ENCODE data around the gene RBM12. TPM values are rescaled to one million over a fixed set of nuclear protein-coding genes. Genes with fewer than 3 reads are reported as not detected.

RBM12 gene
- total RNA-seq, 1 experiment from 2014 or later, result 78.5 TPM

GRCh38 chr20:35653430-35653734, 11.3 kb downstream of the RBM12 start:
- Histone ChIP-seq H3K4me3 (ENCODE audit: low read length) (no peak overlapping the region), H3K9me3 (ENCODE audit: low read length) (no peaks in the 10 kb centered on the region), H3K36me3 (ENCODE audit: insufficient read depth, low read length) (peaks cover 63% of the 10 kb centered on the region), H4K20me1 (ENCODE audit: insufficient read depth, low read depth, low read length) (peaks cover 50% of the 10 kb centered on the region), H3K4me1 (ENCODE audit: low read length) (no peaks in the 10 kb centered on the region), H3K79me2 (ENCODE audit: low read length) (peaks cover 99% of the 10 kb centered on the region), H3K27ac (ENCODE audit: low read length) (no peak overlapping the region), H3K9me2 (replicated peaks; ENCODE audit: insufficient read depth, low read length) (no peaks in the 10 kb centered on the region), H3K9ac (ENCODE audit: low read length) (no peak overlapping the region), H2AFZ (ENCODE audit: low read length) (no peak overlapping the region), H3K27me3 (ENCODE audit: low read length) (no peaks in the 10 kb centered on the region), H3K4me2 (ENCODE audit: low read depth, low read length, poor library complexity, severe bottlenecking) (no peak overlapping the region)
- DNase-seq, result no peak

GRCh38 chr20:35652641-35653429, 11.9 kb downstream of the RBM12 start:
- H3K27ac ChIP-seq (ENCODE audit: low read length), result no peak overlapping the region
- H2AFZ ChIP-seq (ENCODE audit: low read length), result no peak overlapping the region
- no peak overlapping the region for H3K4me3 ChIP-seq (ENCODE audit: low read length)
- no peaks in the 10 kb centered on the region for H3K4me1 ChIP-seq (ENCODE audit: low read length)
- peaks cover 47% of the 10 kb centered on the region for H4K20me1 ChIP-seq (ENCODE audit: insufficient read depth, low read depth, low read length)
- no peaks in the 10 kb centered on the region for H3K27me3 ChIP-seq (ENCODE audit: low read length)
- H3K9me2 ChIP-seq (replicated peaks; ENCODE audit: insufficient read depth, low read length), result no peaks in the 10 kb centered on the region
- peaks cover 63% of the 10 kb centered on the region for H3K36me3 ChIP-seq (ENCODE audit: insufficient read depth, low read length)
- H3K4me2 ChIP-seq (ENCODE audit: low read depth, low read length, poor library complexity, severe bottlenecking), result no peak overlapping the region
- peaks cover 99% of the 10 kb centered on the region for H3K79me2 ChIP-seq (ENCODE audit: low read length)
- no peak for DNase-seq
- no peaks in the 10 kb centered on the region for H3K9me3 ChIP-seq (ENCODE audit: low read length)
- H3K9ac ChIP-seq (ENCODE audit: low read length), result no peak overlapping the region

GRCh38 chr20:35651958-35652357, 12.7 kb downstream of the RBM12 start:
- H3K79me2 ChIP-seq (ENCODE audit: low read length), result peaks cover 98% of the 10 kb centered on the region
- H3K4me2 ChIP-seq (ENCODE audit: low read depth, low read length, poor library complexity, severe bottlenecking), result no peak overlapping the region
- H3K36me3 ChIP-seq (ENCODE audit: insufficient read depth, low read length), result peaks cover 60% of the 10 kb centered on the region
- H3K27ac ChIP-seq (ENCODE audit: low read length), result no peak overlapping the region
- H3K27me3 ChIP-seq (ENCODE audit: low read length), result no peaks in the 10 kb centered on the region
- H3K9me3 ChIP-seq (ENCODE audit: low read length), result no peaks in the 10 kb centered on the region
- no peak for DNase-seq
- peaks cover 39% of the 10 kb centered on the region for H4K20me1 ChIP-seq (ENCODE audit: insufficient read depth, low read depth, low read length)
- no peaks in the 10 kb centered on the region for H3K4me1 ChIP-seq (ENCODE audit: low read length)
- no peak overlapping the region for H2AFZ ChIP-seq (ENCODE audit: low read length)
- H3K9ac ChIP-seq (ENCODE audit: low read length), result no peak overlapping the region
- H3K9me2 ChIP-seq (replicated peaks; ENCODE audit: insufficient read depth, low read length), result no peaks in the 10 kb centered on the region
- H3K4me3 ChIP-seq (ENCODE audit: low read length), result no peak overlapping the region

- DNase-seq, result no peak
- Histone ChIP-seq H3K4me1 (ENCODE audit: low read length) (no peaks in the 10 kb centered on the region), H3K27me3 (ENCODE audit: low read length) (no peaks in the 10 kb centered on the region), H3K79me2 (ENCODE audit: low read length) (peaks cover 96% of the 10 kb centered on the region), H3K36me3 (ENCODE audit: insufficient read depth, low read length) (peaks cover 47% of the 10 kb centered on the region), H2AFZ (ENCODE audit: low read length) (no peak overlapping the region), H3K9ac (ENCODE audit: low read length) (no peak overlapping the region), H4K20me1 (ENCODE audit: insufficient read depth, low read depth, low read length) (peaks cover 28% of the 10 kb centered on the region), H3K27ac (ENCODE audit: low read length) (no peak overlapping the region), H3K4me3 (ENCODE audit: low read length) (no peak overlapping the region), H3K9me3 (ENCODE audit: low read length) (no peaks in the 10 kb centered on the region), H3K4me2 (ENCODE audit: low read depth, low read length, poor library complexity, severe bottlenecking) (no peak overlapping the region), H3K9me2 (replicated peaks; ENCODE audit: insufficient read depth, low read length) (no peaks in the 10 kb centered on the region)
Observed at GRCh38 chr20:35650632-35651031, 14.1 kb downstream of the RBM12 start.

GRCh38 chr20:35648836-35649235, 15.9 kb downstream of the RBM12 start:
- no peaks in the 10 kb centered on the region for H3K4me1 ChIP-seq (ENCODE audit: low read length)
- H3K36me3 ChIP-seq (ENCODE audit: insufficient read depth, low read length), result peaks cover 29% of the 10 kb centered on the region; the same call in 1 of the 2 replicates
- no peaks in the 10 kb centered on the region for H3K9me2 ChIP-seq (replicated peaks; ENCODE audit: insufficient read depth, low read length)
- H3K4me3 ChIP-seq (ENCODE audit: low read length), result no peak overlapping the region
- no peak overlapping the region for H2AFZ ChIP-seq (ENCODE audit: low read length)
- no peak for DNase-seq
- no peaks in the 10 kb centered on the region for H3K9me3 ChIP-seq (ENCODE audit: low read length)
- no peak overlapping the region for H3K9ac ChIP-seq (ENCODE audit: low read length)
- peaks cover 96% of the 10 kb centered on the region for H3K79me2 ChIP-seq (ENCODE audit: low read length)
- peaks cover 10% of the 10 kb centered on the region for H4K20me1 ChIP-seq (ENCODE audit: insufficient read depth, low read depth, low read length)
- H3K27ac ChIP-seq (ENCODE audit: low read length), result no peak overlapping the region
- no peaks in the 10 kb centered on the region for H3K27me3 ChIP-seq (ENCODE audit: low read length)
- no peak overlapping the region for H3K4me2 ChIP-seq (ENCODE audit: low read depth, low read length, poor library complexity, severe bottlenecking)

- H3K36me3 ChIP-seq (ENCODE audit: insufficient read depth, low read length), result peaks cover 5% of the 10 kb centered on the region; the same call in 1 of the 2 replicates
- H3K9me3 ChIP-seq (ENCODE audit: low read length), result no peaks in the 10 kb centered on the region
- no peak overlapping the region for H3K4me3 ChIP-seq (ENCODE audit: low read length)
- H3K27me3 ChIP-seq (ENCODE audit: low read length), result no peaks in the 10 kb centered on the region
- H3K4me1 ChIP-seq (ENCODE audit: low read length), result no peaks in the 10 kb centered on the region
- no peak overlapping the region for H2AFZ ChIP-seq (ENCODE audit: low read length)
- H4K20me1 ChIP-seq (ENCODE audit: insufficient read depth, low read depth, low read length), result no peaks in the 10 kb centered on the region
- no peak overlapping the region for H3K4me2 ChIP-seq (ENCODE audit: low read depth, low read length, poor library complexity, severe bottlenecking)
- DNase-seq, result no peak
- no peak overlapping the region for H3K27ac ChIP-seq (ENCODE audit: low read length)
- peaks cover 94% of the 10 kb centered on the region for H3K79me2 ChIP-seq (ENCODE audit: low read length)
- H3K9ac ChIP-seq (ENCODE audit: low read length), result no peak overlapping the region
- H3K9me2 ChIP-seq (replicated peaks; ENCODE audit: insufficient read depth, low read length), result no peaks in the 10 kb centered on the region
Observed at GRCh38 chr20:35644806-35645205, 19.9 kb downstream of the RBM12 start.

- Histone ChIP-seq H3K36me3 (ENCODE audit: insufficient read depth, low read length) (0 out of 2 replicates have a peak, but pooled peaks cover 3% of the 10 kb centered on the region), H3K79me2 (ENCODE audit: low read length) (peaks cover 94% of the 10 kb centered on the region), H3K9me3 (ENCODE audit: low read length) (no peaks in the 10 kb centered on the region), H3K4me3 (ENCODE audit: low read length) (no peak overlapping the region), H4K20me1 (ENCODE audit: insufficient read depth, low read depth, low read length) (no peaks in the 10 kb centered on the region), H3K4me2 (ENCODE audit: low read depth, low read length, poor library complexity, severe bottlenecking) (no peak overlapping the region), H2AFZ (ENCODE audit: low read length) (no peak overlapping the region), H3K4me1 (ENCODE audit: low read length) (no peaks in the 10 kb centered on the region), H3K27ac (ENCODE audit: low read length) (no peak overlapping the region), H3K27me3 (ENCODE audit: low read length) (no peaks in the 10 kb centered on the region), H3K9me2 (replicated peaks; ENCODE audit: insufficient read depth, low read length) (no peaks in the 10 kb centered on the region), H3K9ac (ENCODE audit: low read length) (no peak overlapping the region)
- DNase-seq, result no peak
Observed at GRCh38 chr20:35643045-35643444, 21.7 kb downstream of the RBM12 start.

GRCh38 chr20:35641743-35642142, 23.0 kb downstream of the RBM12 start:
- no peak overlapping the region for H2AFZ ChIP-seq (ENCODE audit: low read length)
- H3K27me3 ChIP-seq (ENCODE audit: low read length), result no peaks in the 10 kb centered on the region
- no peak overlapping the region for H3K9ac ChIP-seq (ENCODE audit: low read length)
- H3K79me2 ChIP-seq (ENCODE audit: low read length), result peaks cover 97% of the 10 kb centered on the region
- no peak overlapping the region for H3K27ac ChIP-seq (ENCODE audit: low read length)
- H3K4me2 ChIP-seq (ENCODE audit: low read depth, low read length, poor library complexity, severe bottlenecking), result no peak overlapping the region
- no peaks in the 10 kb centered on the region for H3K9me2 ChIP-seq (replicated peaks; ENCODE audit: insufficient read depth, low read length)
- no peaks in the 10 kb centered on the region for H3K36me3 ChIP-seq (ENCODE audit: insufficient read depth, low read length)
- no peak overlapping the region for H3K4me3 ChIP-seq (ENCODE audit: low read length)
- H3K4me1 ChIP-seq (ENCODE audit: low read length), result no peaks in the 10 kb centered on the region
- H3K9me3 ChIP-seq (ENCODE audit: low read length), result no peaks in the 10 kb centered on the region
- no peak for DNase-seq
- no peaks in the 10 kb centered on the region for H4K20me1 ChIP-seq (ENCODE audit: insufficient read depth, low read depth, low read length)
